IMR-90 (cell line): ENCODE data around the gene AKIRIN1. TPM values are rescaled to one million over a fixed set of nuclear protein-coding genes. Genes with fewer than 3 reads are reported as not detected.

Experiments used
- ATAC-seq: fragments of 200-7000 bp; cut with Tn5 transposase; 2 replicates; pipeline ENCODE4 v1.9.1; 2020; ENCODE audit warnings: low read depth, mild to moderate bottlenecking, moderate library complexity
- BruUV-seq: library from RNA; stranded (reverse); fragments of 400-500 nt; replicated peaks from 2 replicates; lab custom pipeline; 2021; lab: Mats Ljungman, UMichigan
- CTCF ChIA-PET: fragments of 300-600 bp; formaldehyde crosslinking; extraction: SDS; loops from one replicate; lab custom pipeline; 2021; ENCODE audit warnings: antibody characterized with exemption; lab: Yijun Ruan, JAX
- POLR2A ChIA-PET: fragments of 300-600 bp; sonication (Branson Sonifier 250); formaldehyde crosslinking; loops from one replicate; lab custom pipeline; 2022; ENCODE audit warnings: antibody characterized with exemption; ENCODE audit not compliant: unreplicated experiment; lab: Charles Lee
- DNase-seq: peaks from one replicate; pipeline ENCODE4 v3.0.0; 2013
- H2AFZ ChIP-seq: replicated peaks from 2 replicates; pipeline ENCODE3; 2013; ENCODE audit warnings: low read length, mild to moderate bottlenecking; ENCODE audit not compliant: poor library complexity
- H2AK5ac ChIP-seq: 2 replicates; pipeline ENCODE4 v1.6.1; 2013; ENCODE audit warnings: low read depth, low read length, inconsistent platforms
- H2AK9ac ChIP-seq: replicated peaks from 2 replicates; pipeline ENCODE3; 2013; ENCODE audit warnings: mild to moderate bottlenecking, low read depth, low read length, moderate library complexity; ENCODE audit not compliant: poor library complexity
- H2BK120ac ChIP-seq: 2 replicates; pipeline ENCODE4 v1.6.1; 2013; ENCODE audit warnings: low read depth, low read length, inconsistent platforms
- H2BK15ac ChIP-seq: 3 replicates; pipeline ENCODE4 v1.6.1; 2013; ENCODE audit warnings: low read depth, low read length, inconsistent platforms
- H2BK20ac ChIP-seq: 2 replicates; pipeline ENCODE4 v1.6.1; 2013; ENCODE audit warnings: low read depth, mild to moderate bottlenecking, inconsistent platforms, low read length, moderate library complexity
- H2BK5ac ChIP-seq: 2 replicates; pipeline ENCODE4 v1.6.1; 2013; ENCODE audit warnings: mild to moderate bottlenecking, low read depth, low read length, inconsistent platforms; ENCODE audit not compliant: poor library complexity, severe bottlenecking
- H3K14ac ChIP-seq: replicated peaks from 2 replicates; pipeline ENCODE4 v1.6.1; 2013; ENCODE audit warnings: low read depth, low read length, inconsistent platforms
- H3K18ac ChIP-seq: 2 replicates; pipeline ENCODE4 v1.6.1; 2013; ENCODE audit warnings: low read depth, low read length, control low read depth
- H3K23ac ChIP-seq: 2 replicates; pipeline ENCODE4 v1.6.1; 2013; ENCODE audit warnings: low read depth, low read length, inconsistent platforms
- H3K27ac ChIP-seq: 2 replicates; pipeline ENCODE4 v1.5.1; 2013; ENCODE audit warnings: mild to moderate bottlenecking, control low read depth, low read length; ENCODE audit not compliant: insufficient read depth
- H3K27me3 ChIP-seq: 2 replicates; pipeline ENCODE4 v1.6.1; 2013; ENCODE audit warnings: low read length; ENCODE audit not compliant: control insufficient read depth, insufficient read depth
- H3K36me3 ChIP-seq: 2 replicates; pipeline ENCODE4 v1.6.1; 2013; ENCODE audit warnings: low read length, mixed read lengths; ENCODE audit not compliant: control insufficient read depth, insufficient read depth
- H3K4ac ChIP-seq: 2 replicates; pipeline ENCODE4 v1.6.1; 2013; ENCODE audit warnings: low read depth, low read length, inconsistent platforms
- H3K4me1 ChIP-seq: 2 replicates; pipeline ENCODE4 v1.6.1; 2013; ENCODE audit warnings: low read length, mixed read lengths; ENCODE audit not compliant: control insufficient read depth, insufficient read depth
- H3K4me2 ChIP-seq: 2 replicates; pipeline ENCODE4 v1.6.1; 2013; ENCODE audit warnings: low read depth, mild to moderate bottlenecking, control low read depth, low read length, moderate library complexity
- H3K4me3 ChIP-seq: 2 replicates; pipeline ENCODE4 v1.5.1; 2013; ENCODE audit warnings: low read depth, mild to moderate bottlenecking, control low read depth, low read length, moderate library complexity; ENCODE audit not compliant: insufficient read depth
- H3K56ac ChIP-seq: 2 replicates; pipeline ENCODE4 v1.6.1; 2013; ENCODE audit warnings: low read length, inconsistent platforms; ENCODE audit not compliant: insufficient read depth; ENCODE audit errors: extremely low read depth
- H3K79me1 ChIP-seq, 2 experiments: 2 replicates each; pipeline ENCODE4 v1.6.1; 2013; ENCODE audit warnings: low read length in 2 of 2, inconsistent platforms in 1 of 2, low read depth in 1 of 2
- H3K9ac ChIP-seq: 2 replicates; pipeline ENCODE4 v1.6.1; 2013; ENCODE audit warnings: low read depth, low read length, control low read depth
- H3K9me1 ChIP-seq: 2 replicates; pipeline ENCODE4 v1.6.1; 2013; ENCODE audit warnings: low read length, inconsistent platforms; ENCODE audit not compliant: insufficient read depth
- H3K9me3 ChIP-seq: 2 replicates; pipeline ENCODE4 v1.6.1; 2013; ENCODE audit warnings: low read length; ENCODE audit not compliant: control insufficient read depth, insufficient read depth
- H4K20me1 ChIP-seq: 2 replicates; pipeline ENCODE4 v1.6.1; 2013; ENCODE audit warnings: low read length, inconsistent platforms; ENCODE audit not compliant: insufficient read depth
- H4K5ac ChIP-seq: 2 replicates; pipeline ENCODE4 v1.6.1; 2013; ENCODE audit warnings: mild to moderate bottlenecking, low read depth, low read length, control low read depth
- H4K8ac ChIP-seq, 2 experiments: 2 replicates each; pipeline ENCODE4 v1.6.1; 2013; ENCODE audit warnings: low read depth in 2 of 2, low read length in 2 of 2, control low read depth in 1 of 2, inconsistent platforms in 1 of 2
- H4K91ac ChIP-seq: 2 replicates; pipeline ENCODE4 v1.6.1; 2013; ENCODE audit warnings: low read depth, low read length, inconsistent platforms; ENCODE audit not compliant: insufficient read depth
- BHLHE40 ChIP-seq: fragments of 150-350 bp; IDR thresholded peaks from 2 replicates; pipeline ENCODE4 v1.6.1; 2016; ENCODE audit warnings: mild to moderate bottlenecking, low read depth, low read length
- CEBPB ChIP-seq: IDR thresholded peaks from 2 replicates; pipeline ENCODE4 v1.6.1; 2012; ENCODE audit warnings: low read depth, low read length, improper control_type of control experiment
- CTCF ChIP-seq: conservative IDR thresholded peaks from 2 replicates; pipeline ENCODE4 v1.5.1; 2012; ENCODE audit warnings: mild to moderate bottlenecking, low read depth, low read length, improper control_type of control experiment
- ELK1 ChIP-seq: fragments of 150-350 bp; IDR thresholded peaks from 2 replicates; pipeline ENCODE4 v1.6.1; 2016; ENCODE audit warnings: low read depth, mild to moderate bottlenecking, low read length, moderate library complexity, borderline replicate concordance
- FOS ChIP-seq: fragments of 150-350 bp; IDR thresholded peaks from 2 replicates; pipeline ENCODE4 v1.6.1; 2016; ENCODE audit warnings: low read depth, low read length
- MAFK ChIP-seq: IDR thresholded peaks from 2 replicates; pipeline ENCODE4 v1.6.1; 2012; ENCODE audit warnings: low read depth, low read length, improper control_type of control experiment
- MAZ ChIP-seq: IDR thresholded peaks from 2 replicates; pipeline ENCODE4 v1.6.1; 2012; ENCODE audit warnings: low read depth, mild to moderate bottlenecking, low read length, improper control_type of control experiment, moderate library complexity, borderline replicate concordance
- NFE2L2 ChIP-seq: fragments of 150-350 bp; IDR thresholded peaks from 2 replicates; pipeline ENCODE4 v1.6.1; 2016; ENCODE audit warnings: low read depth, mild to moderate bottlenecking, low read length
- POLR2A ChIP-seq: IDR thresholded peaks from 2 replicates; pipeline ENCODE4 v1.6.1; 2012; ENCODE audit warnings: mild to moderate bottlenecking, low read depth, low read length
- RAD21 ChIP-seq: IDR thresholded peaks from 2 replicates; pipeline ENCODE4 v1.6.1; 2012; ENCODE audit warnings: low read length, improper control_type of control experiment
- RCOR1 ChIP-seq: IDR thresholded peaks from 2 replicates; pipeline ENCODE4 v1.6.1; 2012; ENCODE audit warnings: mild to moderate bottlenecking, low read length, improper control_type of control experiment; ENCODE audit not compliant: insufficient replicate concordance
- RFX5 ChIP-seq: IDR thresholded peaks from 2 replicates; pipeline ENCODE4 v1.8.0; 2012; ENCODE audit warnings: low read depth, mild to moderate bottlenecking, low read length, moderate library complexity
- SMC3 ChIP-seq: fragments of 150-350 bp; IDR thresholded peaks from 2 replicates; pipeline ENCODE4 v1.6.1; 2016; ENCODE audit warnings: low read depth, mild to moderate bottlenecking, antibody characterized with exemption, low read length, moderate library complexity
- USF2 ChIP-seq: fragments of 150-350 bp; IDR thresholded peaks from 2 replicates; pipeline ENCODE4 v1.6.1; 2017; ENCODE audit warnings: mild to moderate bottlenecking, antibody characterized with exemption, low read length, low read depth
- WGBS, 2 experiments: methylation state at CpG; one replicate each; pipeline versions ENCODE4 v1.1.5 to v1.1.7; 2013; ENCODE audit warnings: missing lambda C conversion rate in 2 of 2; ENCODE audit not compliant: insufficient read length in 1 of 2; ENCODE audit errors: extremely low coverage in 2 of 2; 5-methylcytosine and 5-hydroxymethylcytosine counted together
- dilution Hi-C: fragments of 300-500 bp; cut with HindIII; formaldehyde crosslinking; loops from one replicate; pipeline ENCODE4 v1.14.3; 2018; ENCODE audit warnings: low sequenced_read_pairs; ENCODE audit not compliant: unreplicated experiment
- in situ Hi-C: fragments of 300-500 bp; cut with MboI; formaldehyde crosslinking; loops from 3 replicates; pipeline ENCODE4 v1.14.3; 2019; ENCODE audit warnings: low sequenced_read_pairs, inconsistent platforms, mixed read lengths
- intact Hi-C: fragments of 100-400 bp; cut with micrococcal nuclease; formaldehyde crosslinking; loops from 2 replicates; pipeline ENCODE4 v1.10.0; 2022
- polyA plus RNA-seq, 3 experiments: library from polyadenylated mRNA; depleted of rRNA; stranded (reverse); fragments of >200 nt; gene quantifications; 2 replicates each; pipeline ENCODE4 v1.2.3, GENCODE V29; 2012; ENCODE audit warnings: low replicate concordance in 1 of 3
- total RNA-seq: library from RNA; depleted of rRNA; stranded (reverse); fragments of >200 nt; gene quantifications from 2 replicates; pipeline ENCODE4 v1.2.3, GENCODE V29; 2012

Gene AKIRIN1
- total and polyA plus RNA-seq, 2 of the 4 experiments (the other 2 are of a cell fraction): 42.5 to 44.2 TPM

GRCh38 chr1:38991638-38992411 is 749 bp downstream of the AKIRIN1 start:
- intact Hi-C loops (loop anchor here (2.0 kb wide), 2 partner anchors 119 to 133 kb away; partner anchors contain the start of genes MYCBP and RRAGC), dilution Hi-C loops (no loop called here), in situ Hi-C loops (no loop called here)
- H2BK20ac ChIP-seq: no peak overlapping the region
- no peak overlapping the region for H2BK120ac ChIP-seq
- peak overlapping the region; percentile 98 for H3K4me2 ChIP-seq
- peak overlapping the region; percentile 92 for H2AK9ac ChIP-seq
- peaks cover 4% of the 10 kb centered on the region for H3K36me3 ChIP-seq
- H2BK5ac ChIP-seq: peak overlapping the region; percentile 85
- H3K4ac ChIP-seq: peak overlapping the region; percentile 36; the same call in 1 of the 2 replicates
- DNase-seq: no peak
- peak overlapping the region in 1 of 2 experiments; percentile 58; a peak in 1 of 4 replicates for H4K8ac ChIP-seq
- ChIA-PET CTCF (interaction anchor here (0.5 to 0.6 kb wide), 2 partner anchors 9 to 16 kb away, joined by 3 read pairs; no protein-coding TSS in a partner anchor), POLR2A (no interaction called here)
- 0% methylated on average over 5 of the region's 30 CpGs; no CpG with 5 or more reads in 1 of the 2 experiments for WGBS, 2 experiments
- peak overlapping the region; percentile 4 for H3K18ac ChIP-seq
- no peaks in the 10 kb centered on the region for H3K9me3 ChIP-seq
- no peaks in the 10 kb centered on the region for H3K27me3 ChIP-seq
- 0 out of 2 replicates have a peak overlapping the region, but pooled peaks have one; percentile 30 for H2AK5ac ChIP-seq
- peak overlapping the region; percentile 93 for H3K27ac ChIP-seq
- peak overlapping the region; percentile 39; the same call in 1 of the 2 replicates for H3K56ac ChIP-seq
- peak; percentile 40 for ATAC-seq
- H3K79me1 ChIP-seq: peaks cover 7 to 22% of the 10 kb centered on the region in 2 experiments; a peak in 2 of 4 replicates
- peaks cover 7% of the 10 kb centered on the region for H3K4me1 ChIP-seq
- 0 out of 2 replicates have a peak, but pooled peaks cover 3% of the 10 kb centered on the region for H3K9me1 ChIP-seq
- H3K9ac ChIP-seq: peak overlapping the region; percentile 80
- no peak overlapping the region; the same call in 1 of the 2 replicates for H4K5ac ChIP-seq
- BruUV-seq: no TSS peak
- H3K14ac ChIP-seq: peak overlapping the region; percentile 55
- H3K4me3 ChIP-seq: peak overlapping the region; percentile 85
- no peak overlapping the region for H4K91ac ChIP-seq
- H3K23ac ChIP-seq: peak overlapping the region; percentile 32
- no peak overlapping the region for H2BK15ac ChIP-seq
- peak overlapping the region; percentile 84 for H2AFZ ChIP-seq
- H4K20me1 ChIP-seq: peaks cover 53% of the 10 kb centered on the region
- no peak for TF ChIP-seq MAZ
- TF ChIP-seq FOS: no peak
- no peak for TF ChIP-seq RFX5
- TF ChIP-seq RCOR1: no peak
- TF ChIP-seq CEBPB: no peak
- TF ChIP-seq SMC3: no peak
- no peak for TF ChIP-seq NFE2L2
- TF ChIP-seq POLR2A: no peak
- TF ChIP-seq MAFK: no peak
- no peak for TF ChIP-seq USF2
- TF ChIP-seq CTCF: no peak
- no peak for TF ChIP-seq ELK1
- no peak for TF ChIP-seq RAD21
- no peak for TF ChIP-seq BHLHE40
